Activated CD4-positive, alpha-beta T cell treated with anti-CD3 and anti-CD28 coated beads for 48 hours (primary cell): ENCODE measurements around the gene FSCN2.

ENCODE experiments used
- DNase-seq: peaks from one replicate; pipeline ENCODE4 v3.0.0-alpha.2; 2020

The FSCN2 gene

DNA sequence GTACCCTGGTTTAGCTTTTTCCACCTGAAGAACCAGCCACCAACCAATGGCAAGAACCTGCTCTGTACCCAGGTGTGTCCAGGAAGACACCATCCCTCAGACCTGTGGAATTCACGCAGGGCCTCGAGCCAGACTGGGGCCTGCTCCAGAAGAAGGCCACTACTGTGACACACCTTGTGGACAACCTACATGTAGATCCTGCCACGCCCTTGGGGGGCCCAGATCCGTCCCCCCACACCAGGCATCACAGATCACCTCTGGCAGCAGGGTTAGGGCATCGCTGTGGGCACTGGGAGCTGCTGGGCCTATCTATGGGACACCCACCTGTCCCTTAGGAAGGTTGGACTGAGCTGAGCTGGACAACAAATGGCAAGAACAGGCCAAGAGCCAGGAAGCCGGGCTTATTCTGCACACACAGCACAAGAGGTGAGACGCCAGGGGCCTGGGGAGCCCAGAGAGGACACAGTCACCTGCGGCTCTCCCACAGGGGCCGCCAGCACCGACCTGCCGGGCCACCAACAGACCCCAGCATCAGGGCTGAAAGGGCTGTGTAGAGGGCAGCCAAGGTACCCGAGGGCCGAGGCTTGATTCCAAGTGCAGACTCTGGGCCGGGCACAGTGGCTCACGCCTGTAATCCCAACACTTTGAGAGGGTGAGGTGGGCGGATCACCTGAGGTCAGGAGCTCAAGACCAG, 16.3 kb downstream of the FSCN2 start:
- no peak for DNase-seq

DNA sequence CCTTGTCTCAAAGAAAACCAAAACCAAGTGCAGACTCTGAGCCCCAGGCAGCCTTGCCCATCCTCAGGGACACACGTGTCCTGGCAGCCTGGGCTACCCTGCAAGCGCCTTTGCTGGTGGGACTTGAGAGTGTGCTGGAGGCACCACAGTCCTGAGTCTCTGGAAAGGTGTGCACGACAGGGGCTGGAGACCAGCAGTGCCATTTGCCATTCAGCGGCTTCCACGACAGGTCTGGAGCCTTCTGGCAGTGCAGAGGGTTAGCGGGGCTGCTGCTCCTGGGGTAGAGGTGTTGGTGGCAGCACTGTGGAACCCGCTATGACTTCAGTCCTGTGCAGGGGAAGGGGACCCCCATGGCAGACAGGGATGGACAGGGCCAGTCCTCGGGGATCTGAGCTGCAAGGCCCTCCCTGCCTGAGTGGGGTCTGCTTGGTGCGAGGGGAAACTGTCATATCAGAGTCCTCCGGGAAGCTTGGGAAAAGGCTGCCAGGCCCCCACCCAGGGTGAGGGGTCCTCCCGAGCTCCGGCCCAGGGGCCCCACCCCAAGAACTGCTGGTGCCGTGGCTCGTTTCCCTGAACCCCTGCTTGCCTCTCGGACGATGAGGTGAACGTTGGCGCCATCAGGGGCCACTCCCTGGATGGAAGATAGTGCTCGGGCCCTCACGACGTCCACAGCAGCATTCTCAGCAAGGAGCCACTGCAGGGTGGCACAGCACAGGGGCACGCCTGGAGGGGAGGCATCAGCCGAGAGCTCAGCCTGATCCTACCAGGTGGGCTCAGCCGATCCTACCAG, 17.2 kb downstream of the FSCN2 start:
- no peak for DNase-seq

DNA sequence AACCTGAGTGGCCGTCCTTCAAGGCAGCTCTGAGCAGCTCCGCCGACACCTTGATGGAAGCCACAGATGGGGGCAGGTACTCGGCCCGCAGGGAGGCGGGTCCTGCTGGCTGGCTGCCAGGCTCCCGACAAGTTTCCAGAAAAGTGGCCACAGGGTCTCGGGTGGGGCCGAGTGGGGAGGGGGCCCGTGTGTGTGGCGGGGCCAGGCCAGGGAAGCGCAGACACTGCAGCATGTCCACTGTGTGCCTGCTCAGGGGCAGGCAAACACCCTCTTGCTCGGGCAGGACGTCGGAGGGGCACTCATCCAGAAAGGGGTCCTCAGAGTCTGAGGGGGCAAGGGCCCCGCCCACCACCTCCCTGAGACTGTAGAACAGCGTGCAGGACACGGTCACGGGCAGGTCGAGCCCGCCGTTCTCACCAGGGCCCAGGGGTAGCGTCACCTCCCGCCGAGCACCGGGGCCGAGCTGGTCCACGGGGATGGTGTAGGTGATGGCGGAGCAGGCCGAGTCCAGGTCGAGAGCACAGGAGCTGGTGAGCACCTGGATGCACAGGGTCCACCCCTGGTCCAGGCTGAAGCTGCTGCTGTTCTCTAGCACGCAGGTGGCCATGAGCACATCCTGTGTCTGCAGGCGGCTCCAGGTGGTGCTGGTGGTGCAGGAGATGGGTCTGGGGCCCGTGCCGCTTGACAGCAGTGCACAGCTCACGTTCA, 18.9 kb downstream of the FSCN2 start:
- no peak for DNase-seq

DNA sequence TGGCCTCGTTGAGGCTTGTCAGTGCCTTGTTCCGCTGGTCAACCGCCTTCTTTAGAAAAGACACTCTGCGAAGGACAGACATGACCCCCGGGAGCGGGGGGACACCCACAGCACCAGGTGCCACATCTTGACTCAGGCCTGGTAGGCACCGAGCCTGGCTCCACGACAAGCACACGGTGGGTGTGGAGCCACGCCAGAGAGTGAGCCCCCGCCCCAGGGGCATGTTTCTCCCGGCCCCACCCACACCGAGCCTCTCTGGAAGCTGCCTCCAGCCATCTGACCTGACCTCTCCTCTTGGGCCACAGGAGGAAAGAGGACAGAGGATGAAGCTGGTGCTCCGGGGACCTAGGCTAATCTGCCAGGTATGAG, 19.4 kb downstream of the FSCN2 start:
- DNase-seq: no peak

DNA sequence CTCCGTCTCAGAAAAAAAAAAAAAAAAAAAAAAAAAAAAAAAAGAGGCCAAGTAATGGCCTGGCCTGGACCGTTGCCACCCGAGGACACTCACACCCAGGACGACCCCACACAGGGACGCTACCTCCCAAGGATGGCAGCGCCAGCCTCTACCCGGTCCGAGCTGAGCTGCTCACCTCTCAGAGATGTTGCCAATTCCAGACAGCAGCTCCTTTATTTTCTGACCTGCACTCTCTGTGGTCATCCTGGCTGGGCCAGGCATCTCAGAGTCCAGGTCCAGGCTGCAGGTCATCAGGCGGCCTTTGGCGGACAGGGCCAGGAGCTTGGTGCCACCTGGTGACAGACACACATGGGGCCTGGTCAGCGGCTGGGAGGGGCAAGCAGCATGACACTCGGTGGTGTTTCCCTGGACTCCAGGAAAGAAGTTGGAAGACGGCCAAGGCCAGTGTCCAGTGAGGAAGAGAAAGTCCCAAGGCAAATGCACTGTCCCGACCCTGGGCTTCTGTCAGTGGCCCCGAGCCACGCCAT, 20.9 kb downstream of the FSCN2 start:
- no peak for DNase-seq

DNA sequence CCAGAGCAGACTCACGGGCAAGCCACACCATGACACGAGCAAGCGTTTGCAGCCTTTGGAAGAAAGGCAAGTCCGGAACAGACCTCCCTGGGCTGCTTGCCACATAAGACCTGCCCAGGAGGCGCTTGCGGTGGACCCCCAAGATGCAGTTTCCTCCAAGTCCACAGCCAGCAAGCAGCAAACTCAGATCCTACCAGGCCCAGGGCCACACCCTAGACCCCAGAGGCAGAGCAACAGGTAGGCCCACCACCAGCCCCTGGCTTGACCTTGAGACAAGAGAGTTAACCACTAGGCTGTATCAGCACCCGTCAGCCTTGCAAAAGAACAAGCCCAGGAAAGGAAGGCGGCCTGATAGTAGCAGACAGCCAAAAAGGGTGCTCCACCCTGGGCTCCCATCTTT, 21.6 kb downstream of the FSCN2 start:
- no peak for DNase-seq

DNA sequence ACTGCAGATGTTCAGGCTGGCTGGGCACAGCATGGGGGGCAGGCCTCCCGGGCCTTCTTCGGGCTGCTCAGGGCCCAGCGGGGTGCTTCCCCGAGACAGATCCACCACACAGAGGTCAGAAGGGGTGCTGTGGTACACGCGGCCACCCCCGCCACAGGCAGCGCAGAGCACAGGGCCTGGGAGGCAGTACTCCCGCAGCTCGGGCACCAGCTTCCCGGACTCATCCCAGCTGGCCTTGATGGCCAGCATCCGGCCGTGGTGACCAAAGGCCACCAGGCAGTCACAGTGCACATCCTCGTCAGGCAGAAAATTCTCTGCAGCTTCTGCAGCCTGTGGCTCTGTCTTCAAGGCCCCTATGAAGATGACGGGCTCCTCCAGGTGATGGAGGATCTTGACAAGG, 22.1 kb downstream of the FSCN2 start:
- no peak for DNase-seq

DNA sequence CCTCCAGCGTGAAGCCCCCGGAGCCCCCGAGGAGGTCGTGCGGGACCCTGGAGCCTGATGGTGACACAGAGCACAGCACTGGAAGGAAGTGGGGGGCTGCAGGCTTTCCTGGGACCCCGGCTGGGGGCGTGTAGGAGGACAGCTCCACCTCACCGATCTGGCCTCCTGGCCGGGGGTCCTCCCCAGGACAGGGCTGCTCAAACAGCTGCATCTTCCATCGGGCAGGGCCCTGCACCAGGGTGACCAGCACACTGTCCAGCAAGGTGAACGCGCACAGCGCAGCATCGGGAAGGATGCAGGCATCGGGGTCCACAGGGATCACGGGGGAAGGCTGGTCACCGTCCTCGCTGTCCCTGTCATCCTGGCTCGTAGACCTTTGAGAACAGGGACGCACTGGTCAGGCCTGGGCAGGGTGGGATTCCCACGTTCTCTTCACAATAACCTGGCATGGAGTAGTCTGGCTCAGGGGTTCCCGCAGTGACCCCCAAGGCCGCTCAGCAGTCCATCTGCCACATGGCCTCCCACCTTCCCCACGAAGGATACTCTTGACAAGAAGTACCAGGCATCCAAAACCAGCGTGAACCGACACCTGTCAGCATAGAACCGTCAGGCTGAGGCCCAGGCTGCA, 22.8 kb downstream of the FSCN2 start:
- no peak for DNase-seq

DNA sequence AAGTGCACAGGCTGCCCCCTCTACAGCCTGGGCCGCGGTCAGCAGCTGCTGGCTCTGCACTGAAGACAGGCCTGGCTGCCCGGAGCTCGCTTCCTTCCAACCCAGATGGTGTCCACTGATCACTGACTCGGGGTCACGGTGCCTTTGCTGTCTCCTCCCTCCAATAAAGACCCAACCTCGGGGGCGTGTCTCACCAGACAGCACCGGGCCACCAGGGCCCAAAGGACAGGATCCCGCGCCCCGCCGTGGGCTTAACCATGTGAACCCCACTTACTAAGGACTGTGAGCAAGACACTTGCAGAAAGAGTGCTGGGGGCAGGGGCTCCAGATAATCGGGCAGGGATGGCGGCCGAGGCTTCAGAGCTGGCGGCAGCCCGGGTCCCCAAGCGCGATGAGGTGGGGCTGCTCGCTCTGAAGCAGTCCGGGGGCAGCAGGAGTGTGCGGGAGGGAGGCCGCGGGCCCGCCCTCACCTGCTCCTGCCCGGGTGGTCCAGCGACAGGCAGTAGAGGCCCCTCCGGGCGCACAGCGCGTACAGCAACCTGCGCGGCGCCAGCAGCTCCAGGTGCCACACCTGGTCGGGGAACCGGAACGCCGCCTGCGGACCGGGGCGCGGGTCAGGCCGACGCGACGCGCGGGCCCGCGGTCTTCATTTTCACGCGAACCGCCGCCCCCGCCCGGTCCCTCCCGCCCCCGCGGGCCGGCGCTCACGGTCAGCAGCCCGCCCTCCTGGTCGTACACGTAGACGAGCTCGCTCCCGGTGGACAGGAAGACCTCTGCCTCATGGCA, 23.5 kb downstream of the FSCN2 start:
- no peak for DNase-seq

DNA sequence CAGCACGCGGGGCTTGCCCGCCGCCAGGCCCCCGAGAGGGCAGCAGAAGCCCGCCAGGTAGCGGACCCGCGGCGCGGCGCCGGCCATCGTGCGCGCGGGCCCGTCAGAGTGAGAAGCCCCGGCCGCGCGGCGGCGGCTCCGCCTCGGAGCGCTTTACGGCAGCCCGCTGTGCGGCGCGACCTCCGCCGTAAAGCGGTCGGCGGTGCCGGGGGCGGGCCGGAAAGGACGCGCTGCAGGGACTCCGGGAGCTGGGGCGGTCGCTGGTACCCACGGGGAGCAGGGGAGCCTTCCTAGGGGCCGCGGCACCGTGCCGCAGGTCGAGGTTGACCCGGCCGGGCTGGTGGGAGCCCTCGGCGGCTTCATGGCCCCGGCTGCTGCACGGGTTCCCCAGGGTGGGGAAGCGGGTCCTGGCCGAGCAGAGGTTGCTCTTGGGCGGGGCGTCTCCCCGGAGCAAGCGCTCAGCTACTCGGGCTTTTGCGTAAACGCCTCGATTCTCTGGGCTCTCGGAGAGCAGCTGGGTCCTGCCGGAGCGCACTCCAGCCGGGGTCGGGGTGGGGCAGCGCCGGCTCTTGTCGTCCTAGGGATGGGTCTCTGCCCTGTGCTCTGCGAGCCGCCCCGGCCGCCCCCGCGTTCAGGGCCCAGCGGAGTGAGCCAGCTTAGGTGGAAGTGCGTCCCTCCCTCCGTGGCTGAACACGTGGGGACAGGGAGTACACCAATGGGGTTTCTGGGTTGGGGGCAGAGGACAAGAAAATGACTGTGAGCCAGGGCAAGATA, 24.3 kb downstream of the FSCN2 start, which contains the start of gene FAAP100:
TSS of gene FAAP100 (minus strand) at position 110 of the 774 bp plus-strand sequence. CDS start at position 87, 23 bp downstream.
- DNase-seq: peak; percentile 87

DNA sequence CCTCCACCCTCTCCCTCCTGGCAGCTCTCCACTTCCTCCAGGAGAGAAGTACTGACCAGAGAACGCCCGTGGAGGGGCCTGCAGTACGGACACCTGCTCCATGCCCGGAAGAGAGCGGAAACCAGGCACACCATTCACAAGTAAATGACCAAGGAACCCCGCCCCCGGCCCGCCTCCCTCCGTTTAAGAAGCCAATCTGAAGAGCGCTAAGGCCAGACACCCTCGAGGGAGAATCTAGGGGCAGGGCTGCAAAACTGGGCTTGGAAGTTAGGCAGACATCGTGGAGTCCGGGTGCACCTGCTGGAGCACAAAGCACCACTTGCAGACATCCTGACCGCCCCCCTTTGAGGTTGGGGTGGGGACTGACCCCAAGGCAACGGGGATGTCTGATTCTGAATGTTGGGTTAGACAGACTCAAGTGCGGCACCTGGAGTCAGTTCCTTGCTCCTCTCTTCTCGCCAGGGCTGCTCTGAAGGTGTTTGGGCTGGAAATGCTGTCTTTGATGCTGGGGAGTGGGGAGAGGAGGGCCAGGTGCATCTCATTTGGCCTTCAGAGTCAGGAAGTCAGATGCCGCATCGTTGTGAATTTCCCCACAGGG, 24.9 kb downstream of the FSCN2 start:
- DNase-seq: peak; percentile 87

DNA sequence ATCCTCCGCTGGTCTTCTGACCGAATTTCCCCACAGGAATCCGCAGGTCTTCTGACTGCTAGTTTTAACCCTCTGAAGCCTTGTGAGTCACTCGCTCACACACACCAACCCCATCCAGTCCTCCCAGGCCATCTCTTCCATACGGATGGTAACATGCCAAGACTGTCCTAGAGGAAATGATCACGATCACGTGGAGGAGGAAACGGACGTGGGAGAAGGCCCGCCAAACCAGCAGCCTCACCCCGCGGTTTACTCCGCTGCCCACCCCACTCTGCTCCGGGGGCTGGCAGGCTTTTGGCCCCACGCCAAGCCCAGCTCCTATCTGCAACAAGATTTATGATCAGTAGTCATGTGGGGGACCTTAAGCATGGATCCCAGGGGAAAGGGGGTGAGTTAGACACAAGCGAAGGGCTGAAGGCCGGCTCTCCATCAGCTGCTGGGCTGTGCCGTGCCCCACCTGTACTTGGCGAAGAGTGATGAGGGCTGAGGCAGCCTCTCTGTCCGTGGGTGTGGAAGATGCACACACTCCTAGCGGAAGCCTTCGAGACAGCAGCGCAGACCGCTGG, 25.5 kb downstream of the FSCN2 start:
- no peak for DNase-seq

DNA sequence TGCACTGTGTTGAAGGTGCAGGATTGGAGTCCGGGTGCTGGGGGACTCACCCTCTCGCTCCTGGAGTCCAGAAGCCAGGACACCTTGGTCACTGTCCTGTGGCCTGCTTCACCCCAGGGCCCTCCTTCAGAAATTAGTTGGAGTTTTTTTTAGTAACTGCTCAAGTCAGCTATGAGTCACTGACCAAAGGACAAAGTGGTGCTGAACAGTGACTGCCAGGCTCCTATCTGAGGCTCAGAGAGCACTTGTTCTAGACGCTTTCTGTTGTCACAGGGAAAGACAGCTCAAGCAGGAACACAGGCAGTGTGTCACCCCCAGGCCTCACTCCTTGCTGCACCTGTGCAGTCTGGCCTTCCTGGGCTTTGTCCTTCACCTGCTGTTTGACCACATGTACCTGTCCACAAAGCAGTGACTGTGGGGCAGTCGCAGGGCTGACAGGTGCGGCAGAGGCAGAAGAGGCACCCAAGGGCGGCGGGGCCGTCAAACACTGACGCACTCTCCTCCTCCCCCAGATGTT, 28.1 kb downstream of the FSCN2 start:
- DNase-seq: no peak

DNA sequence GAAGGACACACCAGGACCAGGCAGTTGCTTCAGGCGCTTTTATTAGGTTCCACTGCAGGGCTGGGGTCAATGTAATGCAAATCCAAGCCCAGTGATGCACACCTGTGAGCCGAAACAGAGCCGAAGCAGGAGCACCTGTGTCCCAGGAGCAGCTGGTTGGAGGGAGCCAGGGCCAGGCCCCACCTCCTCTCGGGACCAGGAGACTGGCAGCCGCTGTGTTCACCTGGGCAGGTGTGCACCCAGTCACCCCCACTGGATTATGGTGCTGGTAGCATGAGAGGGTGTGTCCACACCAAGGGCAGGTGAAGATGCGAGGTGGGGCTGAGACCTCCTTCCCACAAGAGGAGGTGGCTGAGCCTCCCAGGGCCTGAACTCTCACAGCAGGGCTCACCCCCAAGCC, 28.7 kb downstream of the FSCN2 start:
- no peak for DNase-seq

DNA sequence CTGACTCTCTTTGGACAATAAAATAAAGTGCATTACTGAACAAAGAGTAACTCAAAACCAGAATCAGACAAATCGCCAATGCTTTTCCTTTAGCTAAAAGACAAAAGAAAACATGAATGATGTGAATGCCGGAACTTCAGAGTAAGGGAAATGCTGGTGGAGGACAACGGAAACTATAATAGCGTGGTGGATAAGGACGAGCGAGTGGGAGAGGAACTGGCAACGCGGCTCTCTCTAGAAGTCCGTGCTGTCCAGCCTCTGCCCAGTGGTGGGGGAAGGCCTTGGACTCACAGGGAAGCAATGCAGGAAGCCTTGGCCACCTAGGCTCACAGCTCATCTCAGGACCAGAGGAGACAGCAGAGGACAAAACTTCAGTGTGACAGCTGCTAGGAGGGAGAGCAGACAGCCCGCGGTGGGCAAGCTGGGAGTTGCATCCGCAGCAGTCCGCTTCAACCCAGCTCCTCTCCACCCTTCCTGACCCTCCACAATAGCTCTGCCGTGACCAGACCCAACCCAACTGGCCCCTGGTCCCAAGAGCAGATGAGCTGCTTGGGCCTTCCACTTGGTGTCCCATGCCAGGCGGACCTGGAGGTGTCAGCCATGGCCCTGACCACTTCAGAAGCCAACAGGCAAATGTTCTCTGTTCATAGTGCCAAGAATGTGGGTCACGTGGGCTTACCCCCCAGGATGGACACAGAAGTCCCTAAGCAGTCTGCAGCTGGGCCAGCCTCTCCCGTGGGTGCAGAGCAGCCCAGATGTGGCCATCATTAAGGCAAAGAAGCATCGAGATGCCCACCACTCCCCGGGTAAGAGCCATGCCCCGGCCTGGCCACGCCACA, 29.3 kb downstream of the FSCN2 start:
- no peak for DNase-seq

DNA sequence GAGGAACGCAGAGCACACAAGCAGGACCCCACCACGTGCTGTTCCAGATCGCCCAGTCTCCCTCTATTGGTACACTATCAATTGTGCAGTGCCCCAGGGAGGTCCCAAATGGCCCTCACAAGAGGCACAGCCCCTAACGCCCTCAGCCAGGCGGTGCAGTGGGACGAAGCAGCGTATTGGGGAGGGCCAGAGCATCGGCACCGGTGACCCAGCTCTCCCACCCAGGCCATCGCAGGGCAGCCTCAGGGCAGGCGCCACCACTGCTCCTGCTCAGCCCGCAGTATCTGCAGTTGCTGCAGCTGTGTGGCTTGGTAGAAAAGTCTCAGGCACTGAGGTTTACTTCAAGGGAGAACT, 29.9 kb downstream of the FSCN2 start:
- no peak for DNase-seq

DNA sequence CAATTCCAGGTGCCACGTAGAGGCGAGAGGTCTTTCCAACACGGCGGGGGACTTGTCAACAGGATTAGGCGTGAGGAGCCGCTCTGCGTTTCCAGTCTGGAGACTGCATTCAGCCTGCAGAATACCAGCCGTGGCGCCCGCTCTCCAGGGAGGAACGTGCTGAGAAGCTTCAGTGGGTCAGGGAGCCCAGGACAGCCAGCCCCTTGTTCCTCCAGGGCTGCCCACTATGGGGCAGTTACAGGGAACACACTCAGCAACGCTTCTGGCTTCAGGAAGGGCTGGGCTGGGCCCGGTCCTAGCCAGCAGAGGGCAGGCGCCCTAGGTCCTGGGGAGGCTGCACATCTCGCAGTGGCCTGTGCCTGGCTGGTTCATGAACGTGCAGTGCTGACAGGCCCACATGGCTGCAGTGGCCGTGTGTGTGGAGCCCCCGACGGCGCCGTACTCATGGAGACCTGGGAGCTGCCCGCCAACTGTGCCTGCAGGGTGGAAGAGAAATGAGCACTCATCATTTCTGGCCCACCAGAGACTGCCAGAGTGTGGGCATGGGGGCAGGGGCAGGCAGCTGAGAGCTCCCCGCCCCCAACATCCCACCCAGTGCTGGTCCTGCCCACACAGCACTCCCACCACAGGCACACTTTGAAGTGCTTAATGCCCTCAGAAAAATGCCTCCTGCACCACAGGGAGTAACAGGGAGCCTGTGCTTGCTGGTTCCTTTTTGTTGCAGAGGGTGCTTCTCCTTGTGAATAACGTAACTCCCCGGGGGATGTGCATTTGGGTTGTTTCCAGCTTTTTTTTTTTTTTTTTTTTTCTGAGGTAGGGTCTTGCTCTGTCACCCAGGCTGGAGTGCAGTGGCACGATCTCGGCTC, 31.0 kb downstream of the FSCN2 start:
- no peak for DNase-seq

DNA sequence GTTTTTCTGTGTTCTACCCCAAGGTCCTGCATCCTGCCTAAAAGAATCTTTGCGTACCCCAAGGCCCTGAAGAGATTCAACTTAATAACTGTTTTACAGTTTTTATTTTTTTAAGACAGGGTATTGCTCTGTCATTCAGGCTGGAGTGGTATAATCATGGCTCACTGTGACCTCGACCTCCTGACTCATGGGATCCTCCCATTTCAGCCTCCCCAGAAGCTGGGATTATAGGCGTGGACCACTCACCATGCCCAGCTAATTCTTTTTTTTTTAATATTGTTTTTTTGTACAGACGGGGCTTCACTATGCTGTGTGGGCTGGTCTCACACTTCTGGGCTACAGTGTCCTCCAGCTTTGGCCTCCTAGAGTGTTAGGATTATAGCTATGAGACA, 33.3 kb downstream of the FSCN2 start:
- DNase-seq: no peak
